ENCODE data around the gene CERS5. TPM values are rescaled to one million over a fixed set of nuclear protein-coding genes. Genes with fewer than 3 reads are reported as not detected.

CERS5 gene
- total RNA-seq: 33.2 TPM
- long read RNA-seq, transcript CERS5-201 (10 exons, 2,051 nt): major isoform, 32 of 55 reads
- long read RNA-seq, partial matches to known transcripts: 2 of 55 reads
- long read RNA-seq, other reads (novel, unspliced or antisense): 21 of 55 reads

DNA sequence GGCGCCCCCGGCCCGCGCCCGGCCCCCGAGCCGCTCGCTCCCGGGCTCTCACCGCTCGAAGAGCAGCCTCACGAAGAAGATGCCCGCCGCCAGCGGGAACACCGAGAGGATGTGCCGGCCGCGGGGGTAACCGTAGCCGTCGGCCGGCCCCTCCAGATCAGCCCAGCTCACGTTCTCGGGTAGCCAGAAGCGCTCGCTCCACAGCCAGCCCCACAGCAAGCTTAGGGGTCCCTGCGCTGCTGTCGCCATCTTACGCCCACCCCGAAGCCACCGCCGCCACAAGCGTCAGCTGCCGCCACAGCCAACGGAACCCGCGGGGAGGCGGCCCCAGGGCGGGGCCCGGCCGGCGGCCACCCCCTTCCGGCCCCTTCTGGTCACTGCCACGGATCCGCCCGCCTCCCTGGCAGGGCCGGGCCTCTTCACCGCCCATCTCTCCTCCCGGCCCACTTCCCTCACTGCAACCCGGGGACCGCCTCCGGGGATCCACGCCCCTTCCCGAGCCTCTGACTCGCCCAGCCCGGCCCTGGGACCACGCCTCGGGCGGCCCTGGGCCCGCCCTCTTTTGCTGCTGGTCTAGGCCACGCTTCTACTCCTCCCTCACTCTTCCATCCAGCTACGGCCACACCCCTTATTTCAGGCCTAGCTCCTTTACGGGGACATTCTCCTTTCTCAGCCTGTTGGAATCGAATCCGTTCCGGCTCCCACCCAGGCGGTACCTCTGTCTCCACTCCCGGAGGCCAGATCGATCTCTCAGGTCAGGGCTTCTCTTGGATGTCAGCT lies at the start of gene CERS5:
TSS of gene CERS5 (minus strand) at position 321 of the 780 bp plus-strand sequence. CDS start at position 249, 72 bp downstream.
- H3K27me3 ChIP-seq: no peaks in the 10 kb centered on the region
- peak within 1 kb of the TSS; percentile 71 for H3K4me3 ChIP-seq
- ATAC-seq (peak; percentile 100), DNase-seq (peak; percentile 100)
- no peaks in the 10 kb centered on the region for H3K36me3 ChIP-seq
- no peaks in the 10 kb centered on the region for H3K9me3 ChIP-seq
- H3K27ac ChIP-seq: peak within 1 kb of the TSS; percentile 89
- TF ChIP-seq CTCF (IDR thresholded peaks at IDR 0.05): peak; percentile 44
- peaks cover 21% of the 10 kb centered on the region for H3K4me1 ChIP-seq
- intact Hi-C loops (cut with DNase I): no loop called here

DNA sequence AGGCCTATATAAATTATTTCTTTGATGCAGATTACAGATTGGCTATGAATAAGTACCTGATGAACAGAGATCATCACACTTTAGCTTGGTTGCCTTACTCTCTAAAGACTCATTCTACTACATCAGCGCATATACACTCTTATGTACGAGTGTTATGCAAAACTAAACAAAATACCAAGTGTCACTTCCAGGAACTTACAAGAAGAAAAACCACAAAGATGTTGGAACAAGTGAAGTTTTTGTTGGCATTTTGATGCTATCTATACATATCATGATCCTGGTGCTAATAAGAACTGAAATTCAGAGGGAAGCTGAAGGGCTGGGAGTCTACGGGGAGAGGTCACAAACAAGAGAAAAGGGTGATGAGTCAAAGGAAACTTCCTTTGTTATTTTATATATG lies 47.9 kb upstream of the CERS5 start:
- H3K4me1 ChIP-seq: peaks cover 17% of the 10 kb centered on the region
- TF ChIP-seq CTCF (IDR thresholded peaks at IDR 0.05): no peak
- no peak for ATAC-seq

GRCh38 chr12:50214018-50214417 lies 46.8 kb upstream of the CERS5 start:
- Histone ChIP-seq H3K4me1 (peaks cover 11% of the 10 kb centered on the region), H3K9me3 (no peaks in the 10 kb centered on the region), H3K4me3 (no peak overlapping the region), H3K36me3 (no peaks in the 10 kb centered on the region), H3K27me3 (no peaks in the 10 kb centered on the region), H3K27ac (no peak overlapping the region)
- intact Hi-C loops (cut with DNase I): loop anchor here (10.0 kb wide), 1 partner anchor 71 kb away; the partner anchor contains the start of gene LIMA1
- TF ChIP-seq CTCF (IDR thresholded peaks at IDR 0.05): no peak
- DNase-seq: no peak
- no peak for ATAC-seq

More for the DNA sequence above, 47.9 kb upstream of the CERS5 start:
- intact Hi-C loops (cut with DNase I): loop anchor here (10.0 kb wide), 1 partner anchor 70 kb away; the partner anchor contains the start of gene LIMA1
- H3K27me3 ChIP-seq: no peaks in the 10 kb centered on the region
- no peak for DNase-seq
- H3K27ac ChIP-seq: no peak overlapping the region
- no peaks in the 10 kb centered on the region for H3K9me3 ChIP-seq
- no peak overlapping the region for H3K4me3 ChIP-seq
- no peaks in the 10 kb centered on the region for H3K36me3 ChIP-seq

DNA sequence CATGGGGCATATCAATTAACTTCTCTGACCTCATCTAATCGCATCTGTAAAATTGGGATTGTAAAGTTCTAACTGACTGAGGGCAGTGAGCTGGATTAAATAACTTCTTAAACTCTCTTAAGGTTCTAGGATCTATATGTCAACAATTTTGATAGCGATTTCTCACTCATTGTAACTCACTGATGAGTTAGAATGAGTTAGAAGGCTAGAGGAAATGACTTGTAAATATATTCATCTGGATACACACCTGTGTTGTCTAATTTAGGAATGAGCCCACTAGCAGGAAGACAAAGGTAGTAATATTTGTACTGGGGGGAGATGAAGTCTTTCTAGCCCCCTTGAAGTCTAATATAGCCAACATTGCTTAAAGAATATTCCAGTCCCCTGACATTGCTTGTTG lies 46.3 kb upstream of the CERS5 start:
- ATAC-seq: no peak
- DNase-seq: no peak
- intact Hi-C loops (cut with DNase I): loop anchor here (10.0 kb wide), 1 partner anchor 71 kb away; the partner anchor contains the start of gene LIMA1
- H3K36me3 ChIP-seq: no peaks in the 10 kb centered on the region
- H3K4me1 ChIP-seq: peaks cover 11% of the 10 kb centered on the region
- no peak for TF ChIP-seq CTCF (IDR thresholded peaks at IDR 0.05)
- no peak overlapping the region for H3K4me3 ChIP-seq
- H3K27ac ChIP-seq: no peak overlapping the region
- no peaks in the 10 kb centered on the region for H3K27me3 ChIP-seq
- no peaks in the 10 kb centered on the region for H3K9me3 ChIP-seq

DNA sequence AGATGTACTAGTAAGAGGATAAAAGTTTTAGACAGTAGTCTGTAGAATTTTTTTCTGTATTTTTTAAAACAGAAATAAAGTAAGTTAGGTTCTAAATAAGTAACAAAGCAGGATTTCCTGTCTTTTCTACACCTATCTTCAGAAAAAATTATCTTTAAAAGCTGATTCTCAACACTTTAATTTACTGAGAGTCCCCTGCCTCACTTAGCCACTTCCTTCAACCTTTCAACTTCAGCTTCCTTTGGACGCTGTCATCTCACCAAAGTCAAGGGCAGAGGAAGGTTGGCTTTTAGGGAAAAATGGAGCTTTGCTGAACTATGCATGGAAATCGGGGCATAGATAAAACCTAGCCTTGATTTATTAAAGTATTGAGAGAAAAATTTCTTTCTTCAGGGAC lies 44.9 kb upstream of the CERS5 start:
- Histone ChIP-seq H3K27me3 (no peaks in the 10 kb centered on the region), H3K4me1 (peaks cover 11% of the 10 kb centered on the region), H3K27ac (peak overlapping the region; percentile 32), H3K9me3 (no peaks in the 10 kb centered on the region), H3K36me3 (no peaks in the 10 kb centered on the region), H3K4me3 (no peak overlapping the region)
- intact Hi-C loops (cut with DNase I): loop anchor here (10.0 kb wide), 1 partner anchor 73 kb away; the partner anchor contains the start of gene LIMA1
- ATAC-seq: no peak
- DNase-seq: no peak
- TF ChIP-seq CTCF (IDR thresholded peaks at IDR 0.05): no peak
